ENCODE measurements around the gene KLHDC10.
A peak's percentile ranks its signal among the peaks of the same experiment; 100 is the strongest.
"Not testable (repeated sequence)": the region's sequence is repeated elsewhere in the genome, so short reads cannot be mapped to it uniquely, and the experiment has no call there.

The KLHDC10 gene

GRCh38 chr7:130032698-130033097, 37.6 kb upstream of the KLHDC10 start:
- TF ChIP-seq CTCF (conservative IDR thresholded peaks at IDR 0.05; ENCODE audit: low read depth) = no peak
- no peak overlapping the region for H3K27ac ChIP-seq
- CTCF ChIA-PET = interaction anchor here (0.7 kb wide), 1 partner anchor 32 kb away, joined by 5 read pairs; no protein-coding TSS in a partner anchor
- no peak for DNase-seq (ENCODE audit: low spot score)
- POLR2A ChIA-PET (ENCODE audit: low non-redundant PET) = no interaction called here

- H3K27ac ChIP-seq = no peak overlapping the region
- peak; percentile 47 for TF ChIP-seq CTCF (conservative IDR thresholded peaks at IDR 0.05; ENCODE audit: low read depth)
- ChIA-PET CTCF (interaction anchor here (0.5 to 0.6 kb wide), 3 partner anchors 136 to 691 kb away, joined by 3 read pairs; no protein-coding TSS in a partner anchor), POLR2A (ENCODE audit: low non-redundant PET) (no interaction called here)
- no peak for DNase-seq (ENCODE audit: low spot score)
Measured at GRCh38 chr7:130037703-130038102, 32.6 kb upstream of the KLHDC10 start.

GRCh38 chr7:130040576-130040975, 29.8 kb upstream of the KLHDC10 start:
- CTCF ChIA-PET = interaction anchor here (0.6 kb wide), 1 partner anchor 718 kb away, joined by 3 read pairs; no protein-coding TSS in a partner anchor
- H3K27ac ChIP-seq = no peak overlapping the region
- TF ChIP-seq CTCF (conservative IDR thresholded peaks at IDR 0.05; ENCODE audit: low read depth) = no peak
- POLR2A ChIA-PET (ENCODE audit: low non-redundant PET) = no interaction called here
- DNase-seq (ENCODE audit: low spot score) = no peak

- ChIA-PET POLR2A (ENCODE audit: low non-redundant PET) (no interaction called here), CTCF (no interaction called here)
- no peak for TF ChIP-seq CTCF (conservative IDR thresholded peaks at IDR 0.05; ENCODE audit: low read depth)
- no peak overlapping the region for H3K27ac ChIP-seq
- no peak for DNase-seq (ENCODE audit: low spot score)
Measured at GRCh38 chr7:130047831-130048230, 22.5 kb upstream of the KLHDC10 start.

- DNase-seq (ENCODE audit: low spot score) = no peak
- ChIA-PET POLR2A (ENCODE audit: low non-redundant PET) (no interaction called here), CTCF (no interaction called here)
- no peak overlapping the region for H3K27ac ChIP-seq
- no peak for TF ChIP-seq CTCF (conservative IDR thresholded peaks at IDR 0.05; ENCODE audit: low read depth)
Measured at GRCh38 chr7:130048906-130049305, 21.4 kb upstream of the KLHDC10 start.

GRCh38 chr7:130052250-130052649, 18.1 kb upstream of the KLHDC10 start:
- H3K27ac ChIP-seq; DNase-seq (ENCODE audit: low spot score); POLR2A ChIA-PET (ENCODE audit: low non-redundant PET); CTCF ChIA-PET: not testable (repeated sequence)

GRCh38 chr7:130055198-130055597, 15.1 kb upstream of the KLHDC10 start:
- DNase-seq (ENCODE audit: low spot score); H3K27ac ChIP-seq; CTCF ChIA-PET; POLR2A ChIA-PET (ENCODE audit: low non-redundant PET): not testable (repeated sequence)

GRCh38 chr7:130062246-130062645, 8.1 kb upstream of the KLHDC10 start:
- CTCF ChIA-PET = interaction anchor here (0.6 kb wide), 1 partner anchor 25 kb away, joined by 12 read pairs; no protein-coding TSS in a partner anchor
- H3K27ac ChIP-seq = no peak overlapping the region
- DNase-seq (ENCODE audit: low spot score) = no peak
- TF ChIP-seq CTCF (conservative IDR thresholded peaks at IDR 0.05; ENCODE audit: low read depth) = no peak
- POLR2A ChIA-PET (ENCODE audit: low non-redundant PET) = no interaction called here

Data from RWPE1 (cell line).